Stimulated activated CD4-positive, alpha-beta T cell treated with anti-CD3 and anti-CD28 coated beads, Interleukin-15, amount 100 ng/mL, for 48 hours (primary cell): ENCODE data around the gene TTC9B.
"Not testable (repeated sequence)": the region's sequence is repeated elsewhere in the genome, so short reads cannot be mapped to it uniquely, and the experiment has no call there.

Experiments used
- DNase-seq, 2 donors: peaks; one replicate each; pipeline ENCODE4 v3.0.0-alpha.2; 2020; ENCODE audit warnings: low read depth in 2 of 2

Gene TTC9B

GRCh38 chr19:40214936-40215335 is 3.2 kb downstream of the TTC9B start:
- no peak for DNase-seq

GRCh38 chr19:40213882-40214570 is 4.2 kb downstream of the TTC9B start:
- no peak for DNase-seq

- DNase-seq: no peak
These were observed 4.8 kb downstream of the TTC9B start for GRCh38 chr19:40213251-40213829.

GRCh38 chr19:40210889-40211288 is 7.3 kb downstream of the TTC9B start:
- no peak for DNase-seq

- DNase-seq: no peak
These were observed 9.6 kb downstream of the TTC9B start for GRCh38 chr19:40208602-40209001.

GRCh38 chr19:40205760-40206159 is 12.4 kb downstream of the TTC9B start:
- no peak for DNase-seq

- no peak for DNase-seq
These were observed 13.8 kb downstream of the TTC9B start for GRCh38 chr19:40204381-40204780.

GRCh38 chr19:40200341-40201099 is 17.7 kb downstream of the TTC9B start:
- no peak for DNase-seq

- DNase-seq: no peak
These were observed 19.8 kb downstream of the TTC9B start for GRCh38 chr19:40198272-40198990.

- DNase-seq: no peak
These were observed 24.7 kb downstream of the TTC9B start for GRCh38 chr19:40193587-40193849.

- DNase-seq: no peak
These were observed 25.2 kb downstream of the TTC9B start for GRCh38 chr19:40192758-40193586.

GRCh38 chr19:40191836-40192646 is 26.1 kb downstream of the TTC9B start:
- DNase-seq: no peak

- DNase-seq: peak; percentile 59 to 69
These were observed 27.0 kb downstream of the TTC9B start, which contains the start of gene MAP3K10 for GRCh38 chr19:40190891-40191835. TSS of gene MAP3K10 (plus strand) at chr19:40191426. CDS start at chr19:40192032, 606 bp downstream.

- DNase-seq: no peak
These were observed 33.9 kb downstream of the TTC9B start for GRCh38 chr19:40184273-40184672.

GRCh38 chr19:40178756-40179155 is 39.4 kb downstream of the TTC9B start:
- DNase-seq: no peak

- DNase-seq: no peak
These were observed 40.7 kb downstream of the TTC9B start for GRCh38 chr19:40177286-40178070.

- DNase-seq: no peak
These were observed 42.4 kb downstream of the TTC9B start for GRCh38 chr19:40175820-40176219.

- DNase-seq: no peak
These were observed 44.1 kb downstream of the TTC9B start for GRCh38 chr19:40174092-40174491.

GRCh38 chr19:40171293-40171692 is 46.9 kb downstream of the TTC9B start:
- DNase-seq: not testable (repeated sequence)
